ENCODE measurements around the gene PLCH1.

DNA sequence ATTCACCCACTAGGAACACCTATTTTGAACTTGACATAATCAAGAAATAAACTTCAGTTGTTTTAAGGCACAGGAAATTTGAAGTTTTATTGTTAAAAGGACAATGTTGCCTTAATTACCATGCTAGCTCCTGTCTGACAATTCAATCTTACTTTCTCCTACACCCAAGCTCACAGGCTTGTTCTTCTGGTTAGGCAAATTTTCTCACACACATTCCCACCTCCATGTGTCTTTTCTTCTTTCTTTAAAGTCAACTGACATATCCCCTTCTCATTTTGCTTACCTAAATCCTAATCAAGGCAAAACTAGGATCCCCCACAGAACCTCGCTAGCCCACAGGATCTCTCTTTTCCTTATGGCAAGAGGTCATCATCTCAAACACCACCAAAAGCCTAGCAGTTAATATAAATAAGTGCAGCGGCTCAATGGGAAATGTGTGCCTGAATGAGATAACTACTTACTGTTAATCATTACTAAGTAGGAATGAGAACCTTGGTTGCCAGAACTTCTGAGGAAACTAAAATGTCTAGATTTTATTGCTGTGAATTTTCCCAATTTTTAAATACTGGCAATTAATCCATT is 189.3 kb downstream of the PLCH1 start:
- TF ChIP-seq, protein P1, sequence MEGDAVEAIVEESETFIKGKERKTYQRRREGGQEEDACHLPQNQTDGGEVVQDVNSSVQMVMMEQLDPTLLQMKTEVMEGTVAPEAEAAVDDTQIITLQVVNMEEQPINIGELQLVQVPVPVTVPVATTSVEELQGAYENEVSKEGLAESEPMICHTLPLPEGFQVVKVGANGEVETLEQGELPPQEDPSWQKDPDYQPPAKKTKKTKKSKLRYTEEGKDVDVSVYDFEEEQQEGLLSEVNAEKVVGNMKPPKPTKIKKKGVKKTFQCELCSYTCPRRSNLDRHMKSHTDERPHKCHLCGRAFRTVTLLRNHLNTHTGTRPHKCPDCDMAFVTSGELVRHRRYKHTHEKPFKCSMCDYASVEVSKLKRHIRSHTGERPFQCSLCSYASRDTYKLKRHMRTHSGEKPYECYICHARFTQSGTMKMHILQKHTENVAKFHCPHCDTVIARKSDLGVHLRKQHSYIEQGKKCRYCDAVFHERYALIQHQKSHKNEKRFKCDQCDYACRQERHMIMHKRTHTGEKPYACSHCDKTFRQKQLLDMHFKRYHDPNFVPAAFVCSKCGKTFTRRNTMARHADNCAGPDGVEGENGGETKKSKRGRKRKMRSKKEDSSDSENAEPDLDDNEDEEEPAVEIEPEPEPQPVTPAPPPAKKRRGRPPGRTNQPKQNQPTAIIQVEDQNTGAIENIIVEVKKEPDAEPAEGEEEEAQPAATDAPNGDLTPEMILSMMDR (conservative IDR thresholded peaks at IDR 0.05; ENCODE audit: low read depth, low read length) = no peak
- no peak for TF ChIP-seq EZH2 (IDR thresholded peaks at IDR 0.05; ENCODE audit: borderline replicate concordance, low read depth, low read length, poor library complexity, severe bottlenecking)

Measured in A673 (cell line).